GM18873 (cell line): ENCODE data around the gene GALT.
A peak's percentile ranks its signal among the peaks of the same experiment; 100 is the strongest.

ENCODE experiments used
- ATAC-seq: cut with Tn5 transposase; IDR thresholded peaks from one replicate; pipeline ENCODE4 v1.9.1; 2021; ENCODE audit warnings: mild to moderate bottlenecking, moderate library complexity, moderate number of reproducible peaks; ENCODE audit not compliant: unreplicated experiment, low FRiP score

The GALT gene

DNA sequence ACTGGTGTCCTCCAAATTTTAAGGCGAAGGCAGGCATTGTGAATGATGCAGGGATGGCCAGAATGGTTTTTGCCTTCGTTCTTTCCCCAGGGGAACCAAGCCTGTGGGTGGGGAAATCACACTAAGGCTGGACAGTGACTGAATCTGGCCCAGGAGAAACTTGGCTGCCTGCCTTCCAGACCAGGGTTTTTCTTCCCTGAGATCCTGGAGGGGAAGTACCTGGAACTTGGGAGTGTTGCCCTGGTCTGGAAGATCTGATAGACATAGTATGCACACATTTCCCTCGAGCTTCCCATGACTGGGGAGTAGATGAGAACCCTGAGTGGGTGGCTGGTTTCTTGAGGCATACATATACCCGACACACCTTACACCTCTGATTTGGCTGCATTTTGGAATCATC lies 4.8 kb downstream of the GALT start:
- ATAC-seq, result no peak

DNA sequence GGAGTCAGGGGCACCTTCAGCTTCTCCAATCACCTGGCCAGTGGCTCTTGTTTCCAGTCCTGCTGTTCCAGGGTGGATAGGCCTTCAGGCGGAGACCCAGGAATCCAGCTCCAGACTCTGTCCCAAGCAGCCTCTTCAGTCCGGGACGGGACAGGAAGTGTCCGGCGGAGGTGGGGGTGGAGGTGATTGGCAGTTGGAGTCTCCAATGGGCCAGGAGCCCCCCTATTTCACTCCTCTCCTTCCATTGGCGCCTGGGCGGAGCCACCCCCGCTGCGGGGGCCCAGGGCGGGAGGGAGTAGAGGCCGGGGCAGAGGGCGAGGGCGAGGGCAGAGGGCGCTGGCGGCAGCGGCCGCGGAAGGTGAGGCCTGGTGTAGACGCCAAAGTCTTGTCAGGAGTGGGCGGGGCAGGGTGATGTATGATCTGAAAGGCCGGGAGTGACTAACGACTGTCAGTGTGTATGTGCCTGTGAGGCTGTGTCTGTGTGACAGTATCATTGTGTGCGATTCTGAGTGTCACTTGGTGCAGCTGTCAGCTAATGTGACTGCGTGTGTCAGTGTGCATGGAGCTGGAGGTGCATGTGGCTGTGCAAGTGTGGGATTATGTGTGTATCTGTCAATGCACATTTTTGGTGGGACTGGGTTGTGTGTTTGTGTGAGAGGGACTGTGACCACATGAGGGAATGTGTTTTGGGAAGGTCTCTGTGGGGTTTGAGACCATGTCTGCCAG lies 5.6 kb downstream of the GALT start, which contains the start of gene IL11RA:
IL11RA (plus strand) TSS at position 310 of the 726 bp plus-strand sequence. CDS start 3,033 bp downstream, outside the sequence.
- no peak for ATAC-seq

DNA sequence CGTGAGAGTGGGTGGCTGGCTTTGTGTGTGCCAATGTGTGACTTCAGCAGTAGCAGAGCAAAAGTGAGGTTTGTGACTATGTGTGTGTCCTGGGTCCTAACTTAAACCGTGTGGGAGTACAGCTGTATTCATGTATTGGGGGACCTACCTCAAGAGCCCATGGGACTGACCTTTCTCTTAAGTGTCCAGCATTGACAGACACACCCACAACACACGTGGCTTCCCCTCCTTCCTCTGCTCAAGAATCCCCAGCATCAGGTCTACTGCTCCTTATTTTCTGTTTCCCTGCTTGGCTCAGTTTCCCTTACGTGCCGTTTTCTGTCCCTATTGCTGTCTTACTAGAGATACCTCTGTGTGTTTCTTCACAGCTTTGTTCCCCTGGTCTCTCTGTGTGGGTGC lies 6.1 kb downstream of the GALT start:
- ATAC-seq, result no peak

GRCh38 chr9:34653151-34654072 lies 6.9 kb downstream of the GALT start:
- no peak for ATAC-seq

DNA sequence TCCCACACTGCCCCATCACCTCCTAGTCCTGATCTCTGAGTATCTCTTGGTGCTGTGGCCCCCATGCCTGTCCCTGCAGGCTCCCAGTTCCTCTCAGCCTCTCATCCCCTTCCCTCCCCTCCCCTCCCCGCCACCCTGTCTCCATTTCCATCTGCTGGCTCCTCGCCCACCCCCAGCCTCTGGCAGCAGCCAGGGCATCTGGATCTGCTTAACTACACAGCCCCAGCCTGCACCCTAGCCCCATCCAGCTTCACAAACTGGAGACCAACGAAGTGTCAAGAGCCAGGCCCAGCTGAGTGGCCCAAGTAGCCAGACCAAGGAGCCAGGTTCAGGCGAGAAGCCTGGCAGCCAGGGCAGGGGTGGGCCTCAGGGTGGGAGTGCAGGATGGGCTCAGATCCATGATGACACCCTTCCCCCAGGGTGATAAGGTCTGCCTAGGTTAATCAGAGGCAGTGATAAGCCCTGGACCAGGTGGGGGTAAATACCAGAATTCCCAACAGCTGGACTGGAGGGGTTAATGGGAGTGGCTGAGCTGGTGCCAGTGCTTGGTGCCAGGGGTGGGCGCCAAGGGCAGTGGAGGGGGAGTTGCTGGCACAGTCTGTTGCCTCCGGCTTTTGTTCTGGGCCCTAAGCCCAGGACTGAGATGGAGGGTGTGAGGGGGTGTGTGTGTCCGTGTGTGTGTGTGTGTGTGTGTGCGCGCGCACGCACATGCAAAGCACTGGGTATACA lies 8.0 kb downstream of the GALT start:
- no peak for ATAC-seq

DNA sequence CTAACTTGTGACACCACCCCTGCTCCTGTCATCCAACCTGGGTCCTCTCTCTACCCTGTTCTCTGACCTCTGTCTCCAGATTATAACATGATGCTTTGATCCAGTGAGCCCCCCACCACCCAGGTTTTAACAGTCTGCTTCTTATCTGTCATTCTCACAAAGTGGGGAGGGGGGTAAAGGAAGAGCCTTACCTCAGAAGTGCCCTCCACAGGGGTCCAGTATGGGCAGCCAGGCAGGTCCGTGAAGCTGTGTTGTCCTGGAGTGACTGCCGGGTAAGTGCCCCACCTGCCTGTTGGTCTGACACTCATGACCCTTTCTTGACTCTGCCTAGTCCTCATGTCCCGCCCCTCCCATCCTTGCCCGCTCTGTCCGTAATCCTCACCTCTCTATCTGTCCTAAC lies 8.9 kb downstream of the GALT start:
- no peak for ATAC-seq

DNA sequence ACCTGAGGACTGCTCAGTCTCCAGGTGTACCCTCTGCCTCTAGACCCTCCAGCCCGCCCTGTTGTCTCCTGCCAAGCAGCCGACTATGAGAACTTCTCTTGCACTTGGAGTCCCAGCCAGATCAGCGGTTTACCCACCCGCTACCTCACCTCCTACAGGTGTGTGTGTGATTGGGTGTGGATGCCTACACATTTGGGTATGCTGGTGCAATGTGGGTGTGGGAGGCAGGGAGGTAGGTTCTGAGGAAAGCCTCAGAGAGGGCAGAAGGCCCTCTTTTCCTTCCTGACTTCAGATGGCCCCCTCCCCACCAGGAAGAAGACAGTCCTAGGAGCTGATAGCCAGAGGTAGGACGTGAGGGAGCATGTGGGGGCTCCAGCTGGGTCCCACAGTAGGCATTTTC lies 10.5 kb downstream of the GALT start:
- no peak for ATAC-seq

- ATAC-seq, result no peak
These were observed 12.0 kb downstream of the GALT start for GRCh38 chr9:34658461-34658860.

GRCh38 chr9:34659592-34660253 lies 13.2 kb downstream of the GALT start:
- no peak for ATAC-seq

DNA sequence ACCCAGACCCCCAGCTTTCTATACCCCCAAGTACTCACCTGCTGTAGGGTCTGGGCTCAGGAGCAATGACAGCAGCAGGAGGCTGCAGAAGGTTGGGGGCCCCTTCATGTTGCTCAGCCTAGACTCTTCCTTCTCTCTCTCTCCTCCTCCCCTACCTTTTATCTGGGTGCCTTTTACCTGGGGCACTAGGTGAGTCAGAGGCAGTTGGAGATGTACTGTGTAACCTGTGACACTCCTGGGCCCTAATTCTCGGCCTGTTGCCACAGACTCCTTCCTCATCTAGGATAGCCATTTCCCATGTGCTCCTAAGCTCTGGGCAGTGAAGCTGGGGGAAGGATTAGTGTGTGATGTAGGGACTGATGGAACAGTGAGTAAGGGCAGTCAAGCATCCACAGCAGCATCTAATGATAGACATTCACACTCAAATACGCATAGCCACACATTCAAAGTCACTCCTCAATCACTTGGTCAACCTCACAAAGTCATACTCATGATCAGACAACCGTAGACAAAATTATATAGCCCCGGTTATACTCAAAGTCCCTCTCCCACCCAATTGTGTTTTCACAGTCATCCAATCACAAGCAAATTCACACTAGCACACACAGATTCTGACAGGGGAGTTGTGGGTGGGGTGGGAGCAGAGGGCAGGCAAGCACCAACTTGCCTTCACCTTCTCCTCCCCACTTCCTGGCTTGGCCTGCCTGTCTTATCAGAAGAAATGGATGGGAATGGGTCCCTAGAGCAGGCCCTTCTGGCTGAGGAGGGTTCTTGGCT lies 16.2 kb downstream of the GALT start, which contains the start of gene CCL27:
CCL27 (minus strand) TSS at position 132 of the 777 bp plus-strand sequence; CDS start at position 108, 24 bp downstream.
- no peak for ATAC-seq

DNA sequence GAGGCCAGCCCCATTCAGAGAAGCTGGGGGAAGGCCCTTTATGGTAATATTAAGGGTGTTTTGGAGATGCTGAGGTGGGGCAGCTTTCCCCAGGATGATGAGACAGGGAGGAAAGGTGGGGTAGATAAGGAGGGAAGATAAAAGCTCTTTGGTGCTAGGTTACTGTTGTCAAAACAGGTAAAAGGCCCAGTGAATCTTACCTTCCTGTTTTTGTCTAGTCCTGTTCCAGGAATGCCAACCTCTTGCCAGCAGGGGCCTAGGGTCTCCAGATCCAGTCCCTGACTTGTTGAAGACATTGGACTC lies 16.8 kb downstream of the GALT start:
- ATAC-seq, result no peak

- no peak for ATAC-seq
These were observed 18.0 kb downstream of the GALT start for GRCh38 chr9:34664281-34665066.

DNA sequence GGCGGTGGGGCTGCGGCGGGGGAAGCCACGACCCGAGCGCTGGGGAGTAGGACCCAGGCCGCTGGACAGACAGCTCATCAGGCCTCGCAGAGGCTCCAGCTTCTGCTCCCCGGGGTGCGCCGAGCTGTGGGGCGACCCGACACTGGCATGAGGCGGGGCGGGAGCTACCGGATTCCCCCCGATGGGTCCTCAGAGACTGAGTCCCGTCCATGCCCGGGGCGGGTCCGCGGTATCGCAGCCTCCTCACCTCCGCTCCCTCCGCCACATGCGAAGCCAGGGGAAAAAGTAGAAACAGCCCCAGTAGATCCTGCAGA lies 18.5 kb downstream of the GALT start:
- ATAC-seq, result no peak

- peak; percentile 75 for ATAC-seq
These were observed 19.1 kb downstream of the GALT start for GRCh38 chr9:34665381-34666250.

GRCh38 chr9:34669809-34670562 lies 23.5 kb downstream of the GALT start:
- no peak for ATAC-seq

- ATAC-seq, result no peak
These were observed 24.8 kb downstream of the GALT start for GRCh38 chr9:34671307-34671706.

DNA sequence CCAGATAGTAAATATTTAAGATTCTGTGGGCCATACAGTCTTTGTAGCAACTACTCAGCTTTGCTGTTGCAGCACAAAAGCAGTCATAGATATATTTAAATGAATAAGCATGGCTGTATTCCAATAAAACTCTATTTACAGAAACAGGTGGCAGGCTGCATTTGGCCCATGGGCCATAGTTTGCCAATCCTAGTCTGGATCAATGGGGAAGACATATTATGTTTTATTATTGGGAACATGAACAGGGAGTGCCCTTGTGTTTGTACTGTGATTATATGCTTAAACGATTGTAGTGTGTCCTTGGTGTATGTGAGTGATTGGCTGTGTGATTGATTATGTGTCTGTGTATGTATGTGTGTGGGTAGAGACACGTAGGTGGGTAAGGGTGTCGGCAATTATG lies 28.0 kb downstream of the GALT start:
- ATAC-seq, result no peak
